Fibroblast of lung (primary cell): ENCODE results near the gene GRB10. TPM values are rescaled to one million over a fixed set of nuclear protein-coding genes. Genes with fewer than 3 reads are reported as not detected.

ENCODE experiments used
- DNase-seq, 2 donors: peaks; one replicate each; pipeline versions ENCODE4 v3.0.0 to v3.0.0-alpha.2; 2010; ENCODE audit warnings: low read depth in 2 of 2
- H2AFZ ChIP-seq: 2 replicates; pipeline ENCODE4 v1.5.1; 2012; ENCODE audit warnings: low read length, control low read depth, inconsistent platforms
- H3K27ac ChIP-seq: 2 replicates; pipeline ENCODE4 v1.5.1; 2011; ENCODE audit warnings: low read length, control low read depth; ENCODE audit not compliant: insufficient read depth
- H3K27me3 ChIP-seq: 2 replicates; pipeline ENCODE4 v1.5.1; 2011; ENCODE audit warnings: mild to moderate bottlenecking, low read length; ENCODE audit not compliant: control insufficient read depth, insufficient read depth
- H3K36me3 ChIP-seq: 2 replicates; pipeline ENCODE4 v1.5.1; 2011; ENCODE audit warnings: low read length; ENCODE audit not compliant: control insufficient read depth, insufficient read depth
- H3K4me1 ChIP-seq: 2 replicates; pipeline ENCODE4 v1.5.1; 2011; ENCODE audit warnings: low read length; ENCODE audit not compliant: control insufficient read depth, insufficient read depth; ENCODE audit errors: extremely low read depth
- H3K4me2 ChIP-seq: 2 replicates; pipeline ENCODE4 v1.5.1; 2011; ENCODE audit warnings: low read length, control low read depth; ENCODE audit not compliant: insufficient read depth; ENCODE audit errors: extremely low read depth
- H3K4me3 ChIP-seq, 4 experiments: fragments of 200-600 bp in 1 of 4; sonication (generic) in 1 of 4; replicated peaks in 1 of 4; 2 replicates each; pipeline ENCODE4 v1.5.1; 2011 to 2016; ENCODE audit warnings: low read length in 4 of 4, low read depth in 3 of 4, mild to moderate bottlenecking in 3 of 4, control low read depth in 2 of 4, inconsistent platforms in 1 of 4, mixed read lengths in 1 of 4; ENCODE audit not compliant: insufficient read depth in 1 of 4; ENCODE audit errors: control extremely low read depth in 1 of 4
- H3K79me2 ChIP-seq: 2 replicates; pipeline ENCODE4 v1.5.1; 2012; ENCODE audit warnings: mild to moderate bottlenecking, low read length, inconsistent platforms; ENCODE audit not compliant: control insufficient read depth, insufficient read depth
- H3K9ac ChIP-seq: 2 replicates; pipeline ENCODE4 v1.5.1; 2011; ENCODE audit warnings: mild to moderate bottlenecking, low read length, control low read depth; ENCODE audit not compliant: insufficient read depth
- H3K9me3 ChIP-seq: 2 replicates; pipeline ENCODE4 v1.5.1; 2012; ENCODE audit warnings: low read depth, low read length; ENCODE audit not compliant: control insufficient read depth, insufficient read depth
- H4K20me1 ChIP-seq: 2 replicates; pipeline ENCODE4 v1.5.1; 2011; ENCODE audit warnings: low read length; ENCODE audit not compliant: control insufficient read depth, insufficient read depth; ENCODE audit errors: extremely low read depth
- EZH2 ChIP-seq: IDR thresholded peaks from 2 replicates; pipeline ENCODE4 v1.5.1; 2012; ENCODE audit warnings: low read length, control low read depth, mild to moderate bottlenecking; ENCODE audit errors: missing control alignments
- polyA plus RNA-seq, 2 donors: library from polyadenylated mRNA; depleted of rRNA in 1 of 2; stranded (reverse) in 1 of 2; unstranded in 1 of 2; fragments of >200 nt; gene quantifications; 2 replicates each; pipeline ENCODE4 v1.2.1, GENCODE V29; 2011 to 2012; ENCODE audit warnings: missing spikeins in 1 of 2
- total RNA-seq: library from RNA; depleted of rRNA; stranded (reverse); fragments of >200 nt; gene quantifications from 2 replicates; pipeline ENCODE4 v1.2.1, GENCODE V29; 2014
- TF ChIP-seq, protein P1 (sequence below), 2 donors: IDR thresholded peaks in 1 of 2; conservative IDR thresholded peaks in 1 of 2; 1 replicate in 1 of 2; 2 replicates in 1 of 2; pipeline ENCODE4 v1.5.1; 2011 to 2012; ENCODE audit warnings: low read length in 2 of 2, control low read depth in 1 of 2, inconsistent platforms in 1 of 2, low read depth in 1 of 2, mild to moderate bottlenecking in 1 of 2

Gene GRB10
- total and polyA plus RNA-seq, 2 donors (not counting 1 experiment from before 2014, with no cell fraction given), result 11.1 to 64.1 TPM

DNA sequence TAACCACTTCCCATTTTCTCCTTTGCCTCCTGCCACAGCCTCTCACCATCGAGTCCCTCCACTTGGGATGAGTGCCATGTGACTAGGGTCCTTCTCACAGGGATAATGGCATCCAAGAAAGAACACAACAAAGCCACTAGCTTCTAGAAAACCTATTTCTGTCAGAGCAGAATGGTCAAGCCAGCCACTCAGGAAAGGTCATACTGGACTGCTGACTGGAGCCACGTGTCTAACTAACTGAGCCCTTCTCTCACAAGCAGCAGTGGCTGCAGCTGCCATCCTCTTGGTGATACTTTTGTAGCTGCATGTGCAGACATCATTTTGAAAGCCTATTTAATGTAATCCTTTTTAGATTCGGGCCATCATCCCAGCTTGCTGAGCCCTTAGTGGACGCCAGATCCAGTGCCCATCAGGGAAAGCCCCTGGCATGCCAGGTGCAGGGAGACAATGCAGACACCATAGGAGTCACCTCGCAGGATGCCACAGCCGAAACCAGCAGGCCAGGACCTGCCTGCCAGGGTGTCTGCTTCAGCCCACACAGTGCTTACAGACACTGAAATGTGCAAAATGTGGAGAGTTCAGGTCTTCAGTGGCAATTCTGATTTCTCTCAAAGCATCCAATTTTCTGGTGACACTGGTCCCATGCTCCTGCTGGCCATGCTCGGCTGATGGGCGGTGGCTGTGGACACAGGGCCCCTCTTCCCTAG lies 119.1 kb downstream of the GRB10 start:
- DNase-seq, result no peak
- H3K79me2 ChIP-seq, result no peaks in the 10 kb centered on the region
- TF ChIP-seq, protein P1, sequence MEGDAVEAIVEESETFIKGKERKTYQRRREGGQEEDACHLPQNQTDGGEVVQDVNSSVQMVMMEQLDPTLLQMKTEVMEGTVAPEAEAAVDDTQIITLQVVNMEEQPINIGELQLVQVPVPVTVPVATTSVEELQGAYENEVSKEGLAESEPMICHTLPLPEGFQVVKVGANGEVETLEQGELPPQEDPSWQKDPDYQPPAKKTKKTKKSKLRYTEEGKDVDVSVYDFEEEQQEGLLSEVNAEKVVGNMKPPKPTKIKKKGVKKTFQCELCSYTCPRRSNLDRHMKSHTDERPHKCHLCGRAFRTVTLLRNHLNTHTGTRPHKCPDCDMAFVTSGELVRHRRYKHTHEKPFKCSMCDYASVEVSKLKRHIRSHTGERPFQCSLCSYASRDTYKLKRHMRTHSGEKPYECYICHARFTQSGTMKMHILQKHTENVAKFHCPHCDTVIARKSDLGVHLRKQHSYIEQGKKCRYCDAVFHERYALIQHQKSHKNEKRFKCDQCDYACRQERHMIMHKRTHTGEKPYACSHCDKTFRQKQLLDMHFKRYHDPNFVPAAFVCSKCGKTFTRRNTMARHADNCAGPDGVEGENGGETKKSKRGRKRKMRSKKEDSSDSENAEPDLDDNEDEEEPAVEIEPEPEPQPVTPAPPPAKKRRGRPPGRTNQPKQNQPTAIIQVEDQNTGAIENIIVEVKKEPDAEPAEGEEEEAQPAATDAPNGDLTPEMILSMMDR (conservative IDR thresholded peaks at IDR 0.05 in 1 of 2, IDR thresholded peaks at IDR 0.05 in 1 of 2; ENCODE audit: low read depth in 1 of 2, low read length in 2 of 2), result no peak
- no peak for TF ChIP-seq EZH2
- H2AFZ ChIP-seq, result no peak overlapping the region
- H3K9me3 ChIP-seq, result no peaks in the 10 kb centered on the region
- no peak overlapping the region for H3K27ac ChIP-seq
- peaks cover 2% of the 10 kb centered on the region for H3K36me3 ChIP-seq
- peaks cover 12% of the 10 kb centered on the region for H3K4me1 ChIP-seq
- H3K27me3 ChIP-seq, result no peaks in the 10 kb centered on the region
- H3K4me3 ChIP-seq, result no peak overlapping the region
- H4K20me1 ChIP-seq, result no peaks in the 10 kb centered on the region
- H3K9ac ChIP-seq, result no peak overlapping the region
- H3K4me2 ChIP-seq, result no peak overlapping the region

DNA sequence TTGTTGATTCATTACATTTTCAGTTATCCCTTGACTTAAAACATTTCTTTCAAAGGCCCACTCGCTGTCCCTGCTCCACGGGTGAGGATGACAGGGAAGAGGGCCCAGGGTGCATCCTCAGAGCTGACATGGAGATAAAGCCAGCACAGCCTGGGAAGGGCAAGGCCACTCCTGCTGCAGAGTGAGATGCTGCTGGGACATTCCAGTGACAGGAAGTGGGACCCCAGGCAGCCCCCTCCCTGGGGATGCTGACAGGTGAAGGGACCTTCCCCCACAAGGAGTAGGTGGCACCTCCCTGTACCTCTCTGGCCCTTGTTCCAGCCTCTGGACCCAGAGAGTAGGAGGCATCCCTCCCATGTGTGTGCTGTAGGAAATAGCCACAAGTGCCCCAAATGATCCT lies 119.7 kb downstream of the GRB10 start:
- peaks cover 2% of the 10 kb centered on the region for H3K36me3 ChIP-seq
- no peaks in the 10 kb centered on the region for H3K27me3 ChIP-seq
- H3K79me2 ChIP-seq, result no peaks in the 10 kb centered on the region
- peaks cover 12% of the 10 kb centered on the region for H3K4me1 ChIP-seq
- no peak overlapping the region for H3K4me3 ChIP-seq
- no peak overlapping the region for H3K4me2 ChIP-seq
- H3K9me3 ChIP-seq, result no peaks in the 10 kb centered on the region
- H2AFZ ChIP-seq, result no peak overlapping the region
- no peak overlapping the region for H3K9ac ChIP-seq
- no peaks in the 10 kb centered on the region for H4K20me1 ChIP-seq
- H3K27ac ChIP-seq, result no peak overlapping the region
- no peak for DNase-seq
- TF ChIP-seq, protein P1 (conservative IDR thresholded peaks at IDR 0.05 in 1 of 2, IDR thresholded peaks at IDR 0.05 in 1 of 2; ENCODE audit: low read depth in 1 of 2, low read length in 2 of 2), result no peak
- TF ChIP-seq EZH2, result no peak

DNA sequence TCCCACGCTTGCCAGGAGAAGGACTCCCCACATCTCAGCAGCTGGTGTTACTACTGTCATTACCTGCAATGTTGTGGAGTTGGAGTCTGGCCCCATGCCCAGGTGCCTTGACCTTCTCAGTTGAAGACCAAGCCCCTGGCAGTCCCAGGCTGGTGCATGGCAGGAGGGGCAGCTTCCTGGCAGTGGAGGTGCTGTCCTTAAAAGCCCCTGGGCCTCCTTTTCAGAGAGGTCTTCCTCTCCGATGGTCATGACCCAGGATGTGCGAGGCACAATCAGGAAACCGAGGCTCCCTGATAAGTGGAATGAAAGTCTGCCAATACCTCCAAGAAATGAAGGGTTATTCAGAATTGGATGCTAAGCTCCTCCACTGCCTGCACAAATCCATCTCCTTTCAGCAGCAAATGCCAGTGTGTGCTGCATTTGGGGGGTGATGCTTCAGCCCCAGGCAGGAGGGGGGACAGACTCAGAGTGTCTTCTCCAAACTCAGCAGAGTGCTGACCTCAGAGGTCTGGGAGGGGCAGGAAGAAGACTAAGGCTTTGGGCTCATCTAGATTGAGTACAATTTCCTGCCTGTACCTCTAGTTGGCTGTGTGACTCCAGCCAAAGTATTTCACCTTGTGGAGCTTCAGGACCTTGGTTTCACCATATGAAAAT lies 120.5 kb downstream of the GRB10 start:
- H3K4me2 ChIP-seq, result no peak overlapping the region
- no peak for DNase-seq
- H3K4me3 ChIP-seq, result no peak overlapping the region
- H2AFZ ChIP-seq, result no peak overlapping the region
- H3K9ac ChIP-seq, result no peak overlapping the region
- no peaks in the 10 kb centered on the region for H3K27me3 ChIP-seq
- H3K79me2 ChIP-seq, result no peaks in the 10 kb centered on the region
- TF ChIP-seq, protein P1 (conservative IDR thresholded peaks at IDR 0.05 in 1 of 2, IDR thresholded peaks at IDR 0.05 in 1 of 2; ENCODE audit: low read depth in 1 of 2, low read length in 2 of 2), result no peak
- TF ChIP-seq EZH2, result no peak
- peaks cover 2% of the 10 kb centered on the region for H3K36me3 ChIP-seq
- no peaks in the 10 kb centered on the region for H3K9me3 ChIP-seq
- peaks cover 10% of the 10 kb centered on the region for H3K4me1 ChIP-seq
- H4K20me1 ChIP-seq, result no peaks in the 10 kb centered on the region
- no peak overlapping the region for H3K27ac ChIP-seq
